Astrocyte (in vitro differentiated cells and primary cell): Measurements from ENCODE around the gene ATG2B. TPM values are rescaled to one million over a fixed set of nuclear protein-coding genes. Genes with fewer than 3 reads are reported as not detected.

Source experiments
- DNase-seq: peaks from one replicate; pipeline ENCODE4 v3.0.0-alpha.2; 2010; ENCODE audit warnings: low read depth
- FAIRE-seq: peaks from 2 replicates; lab custom pipeline; 2011; peaks lifted over from hg19 to GRCh38; lab: Jason Lieb, UNC
- H2AFZ ChIP-seq: 2 replicates; pipeline ENCODE4 v1.6.0; 2012; ENCODE audit warnings: low read depth, low read length, inconsistent platforms
- H3K27ac ChIP-seq: 2 replicates; pipeline ENCODE4 v1.5.1; 2011; ENCODE audit warnings: low read depth, low read length, inconsistent platforms
- H3K27me3 ChIP-seq: 2 replicates; pipeline ENCODE4 v1.6.0; 2011; ENCODE audit warnings: low read length, inconsistent platforms; ENCODE audit not compliant: insufficient read depth
- H3K36me3 ChIP-seq: 2 replicates; pipeline ENCODE4 v1.5.1; 2011; ENCODE audit warnings: low read length, inconsistent platforms; ENCODE audit not compliant: insufficient read depth
- H3K4me1 ChIP-seq: 2 replicates; pipeline ENCODE4 v1.5.1; 2011; ENCODE audit warnings: low read length, inconsistent platforms; ENCODE audit not compliant: insufficient read depth
- H3K4me2 ChIP-seq: 2 replicates; pipeline ENCODE4 v1.6.0; 2012; ENCODE audit warnings: low read length, inconsistent platforms
- H3K4me3 ChIP-seq: 2 replicates; pipeline ENCODE4 v1.5.1; 2011; ENCODE audit warnings: low read depth, mild to moderate bottlenecking, low read length, inconsistent platforms; ENCODE audit not compliant: insufficient read depth
- H3K79me2 ChIP-seq: 2 replicates; pipeline ENCODE4 v1.6.0; 2012; ENCODE audit warnings: mild to moderate bottlenecking, low read length, inconsistent platforms; ENCODE audit not compliant: insufficient read depth
- H3K9ac ChIP-seq: 2 replicates; pipeline ENCODE4 v1.6.0; 2012; ENCODE audit warnings: mild to moderate bottlenecking, low read length, inconsistent platforms
- H3K9me3 ChIP-seq: 2 replicates; pipeline ENCODE4 v1.5.1; 2012; ENCODE audit warnings: low read depth, mild to moderate bottlenecking, low read length, inconsistent platforms; ENCODE audit not compliant: insufficient read depth
- H4K20me1 ChIP-seq: 2 replicates; pipeline ENCODE4 v1.6.0; 2012; ENCODE audit warnings: low read length, inconsistent platforms; ENCODE audit not compliant: insufficient read depth
- H3K27ac Mint-ChIP-seq: one replicate; pipeline ENCODE4 v1.8.0; 2021; ENCODE audit warnings: mild to moderate bottlenecking, mixed read lengths; ENCODE audit not compliant: unreplicated experiment
- H3K27me3 Mint-ChIP-seq: one replicate; pipeline ENCODE4 v1.8.0; 2021; ENCODE audit warnings: low read depth, mixed read lengths; ENCODE audit not compliant: unreplicated experiment
- H3K36me3 Mint-ChIP-seq: one replicate; pipeline ENCODE4 v1.8.0; 2021; ENCODE audit warnings: low read depth, mixed read lengths; ENCODE audit not compliant: unreplicated experiment
- H3K4me1 Mint-ChIP-seq: one replicate; pipeline ENCODE4 v1.8.0; 2021; ENCODE audit warnings: low read depth, mixed read lengths; ENCODE audit not compliant: unreplicated experiment
- H3K4me3 Mint-ChIP-seq: one replicate; pipeline ENCODE4 v1.8.0; 2021; ENCODE audit warnings: mild to moderate bottlenecking, moderate library complexity, mixed read lengths; ENCODE audit not compliant: unreplicated experiment
- H3K9me3 Mint-ChIP-seq: one replicate; pipeline ENCODE4 v1.8.0; 2021; ENCODE audit warnings: mild to moderate bottlenecking, mixed read lengths; ENCODE audit not compliant: unreplicated experiment
- EZH2 ChIP-seq: IDR thresholded peaks from 2 replicates; pipeline ENCODE4 v1.6.1; 2012; ENCODE audit warnings: mild to moderate bottlenecking, low read length, inconsistent platforms; ENCODE audit not compliant: insufficient read depth
- total RNA-seq: library from RNA; stranded (reverse); gene quantifications from 2 replicates; pipeline ENCODE4 v1.2.1, GENCODE V29; 2021
- TF ChIP-seq, protein P1 (sequence below): IDR thresholded peaks from 2 replicates; pipeline ENCODE4 v1.5.1; 2011; ENCODE audit warnings: low read depth, mild to moderate bottlenecking, inconsistent platforms, low read length, moderate library complexity; ENCODE audit not compliant: insufficient read depth

ATG2B gene
- total RNA-seq, 1 donor from 2014 or later, result 14.2 TPM

DNA sequence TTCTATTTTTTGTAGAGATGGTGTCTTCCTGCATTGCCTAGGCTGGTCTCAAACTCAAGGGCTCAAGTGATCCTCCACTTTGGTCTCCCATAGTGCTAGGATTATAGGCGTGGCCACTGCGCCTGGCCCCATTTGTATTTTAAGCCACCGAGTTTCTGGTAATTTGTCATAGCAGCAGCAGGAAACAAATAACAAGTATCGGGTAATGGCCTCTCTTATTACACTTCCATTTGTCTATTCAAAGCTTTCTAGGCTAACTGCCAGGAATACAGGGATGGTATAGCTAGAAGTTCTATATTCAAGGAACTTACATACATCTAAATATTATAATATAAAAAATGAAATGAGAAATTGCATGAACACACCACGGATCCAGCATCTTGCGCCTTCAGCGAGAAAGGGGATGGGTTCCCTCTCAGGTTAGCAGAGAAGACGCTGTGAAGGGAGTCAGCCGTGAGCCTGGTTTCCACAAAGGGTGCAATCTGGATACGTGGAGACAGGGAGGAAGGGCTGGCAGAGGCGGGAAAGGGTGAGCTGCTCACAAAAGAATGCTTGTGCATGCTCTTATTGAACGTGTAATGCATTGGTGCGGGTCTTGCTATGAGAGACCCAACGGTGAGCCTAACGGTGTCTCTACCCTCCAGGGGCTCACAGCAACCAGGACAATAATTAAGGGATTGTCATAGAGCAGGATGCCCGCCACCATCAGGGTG lies 97.6 kb downstream of the ATG2B start:
- DNase-seq (peak; percentile 41), FAIRE-seq (no peak)
- Histone ChIP-seq H3K4me2 (no peak overlapping the region), H3K27ac (no peak overlapping the region), H3K4me3 (no peak overlapping the region), H3K27me3 (peaks cover 3% of the 10 kb centered on the region), H3K4me1 (peaks cover 25% of the 10 kb centered on the region), H4K20me1 (no peaks in the 10 kb centered on the region), H3K79me2 (no peaks in the 10 kb centered on the region), H3K9ac (no peak overlapping the region), H3K9me3 (no peaks in the 10 kb centered on the region), H3K36me3 (no peaks in the 10 kb centered on the region), H2AFZ (no peak overlapping the region)
- Mint-ChIP-seq H3K4me3 (no peak overlapping the region), H3K27me3 (peaks cover 17% of the 10 kb centered on the region), H3K4me1 (peaks cover 15% of the 10 kb centered on the region), H3K9me3 (peaks cover 2% of the 10 kb centered on the region), H3K27ac (no peak overlapping the region), H3K36me3 (peaks cover 3% of the 10 kb centered on the region)
- TF ChIP-seq, protein P1, sequence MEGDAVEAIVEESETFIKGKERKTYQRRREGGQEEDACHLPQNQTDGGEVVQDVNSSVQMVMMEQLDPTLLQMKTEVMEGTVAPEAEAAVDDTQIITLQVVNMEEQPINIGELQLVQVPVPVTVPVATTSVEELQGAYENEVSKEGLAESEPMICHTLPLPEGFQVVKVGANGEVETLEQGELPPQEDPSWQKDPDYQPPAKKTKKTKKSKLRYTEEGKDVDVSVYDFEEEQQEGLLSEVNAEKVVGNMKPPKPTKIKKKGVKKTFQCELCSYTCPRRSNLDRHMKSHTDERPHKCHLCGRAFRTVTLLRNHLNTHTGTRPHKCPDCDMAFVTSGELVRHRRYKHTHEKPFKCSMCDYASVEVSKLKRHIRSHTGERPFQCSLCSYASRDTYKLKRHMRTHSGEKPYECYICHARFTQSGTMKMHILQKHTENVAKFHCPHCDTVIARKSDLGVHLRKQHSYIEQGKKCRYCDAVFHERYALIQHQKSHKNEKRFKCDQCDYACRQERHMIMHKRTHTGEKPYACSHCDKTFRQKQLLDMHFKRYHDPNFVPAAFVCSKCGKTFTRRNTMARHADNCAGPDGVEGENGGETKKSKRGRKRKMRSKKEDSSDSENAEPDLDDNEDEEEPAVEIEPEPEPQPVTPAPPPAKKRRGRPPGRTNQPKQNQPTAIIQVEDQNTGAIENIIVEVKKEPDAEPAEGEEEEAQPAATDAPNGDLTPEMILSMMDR, result no peak
- TF ChIP-seq EZH2, result no peak

DNA sequence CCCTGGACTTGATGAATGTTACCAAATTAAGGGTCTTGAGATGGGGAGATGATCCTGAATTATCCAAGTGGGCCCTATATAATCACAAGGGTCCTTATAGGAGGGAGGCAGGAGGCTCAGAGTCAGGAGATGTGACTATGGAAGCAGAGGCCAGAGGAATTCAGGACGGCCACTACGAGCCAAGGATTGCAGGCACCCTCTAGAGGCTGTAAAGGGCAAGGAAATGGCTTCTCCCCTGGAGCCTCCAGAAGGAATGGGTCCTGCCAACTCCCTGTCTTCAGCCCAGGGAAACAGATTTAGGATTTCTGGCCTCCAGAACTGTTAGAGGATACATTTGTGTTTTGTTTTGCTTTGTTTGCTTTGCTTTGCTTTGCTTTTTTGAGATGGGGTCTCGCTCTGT lies 98.3 kb downstream of the ATG2B start:
- Histone ChIP-seq H3K4me1 (peaks cover 24% of the 10 kb centered on the region), H2AFZ (no peak overlapping the region), H3K36me3 (no peaks in the 10 kb centered on the region), H3K9me3 (no peaks in the 10 kb centered on the region), H3K9ac (no peak overlapping the region), H3K27me3 (peaks cover 4% of the 10 kb centered on the region), H3K79me2 (no peaks in the 10 kb centered on the region), H3K4me3 (no peak overlapping the region), H3K27ac (no peak overlapping the region), H4K20me1 (no peaks in the 10 kb centered on the region), H3K4me2 (no peak overlapping the region)
- DNase-seq (peak; percentile 25), FAIRE-seq (no peak)
- no peak for TF ChIP-seq EZH2
- TF ChIP-seq, protein P1, result peak; percentile 34
- peaks cover 15% of the 10 kb centered on the region for H3K4me1 Mint-ChIP-seq
- peaks cover 2% of the 10 kb centered on the region for H3K9me3 Mint-ChIP-seq
- peaks cover 3% of the 10 kb centered on the region for H3K36me3 Mint-ChIP-seq
- H3K4me3 Mint-ChIP-seq, result no peak overlapping the region
- H3K27me3 Mint-ChIP-seq, result peaks cover 13% of the 10 kb centered on the region
- H3K27ac Mint-ChIP-seq, result no peak overlapping the region

DNA sequence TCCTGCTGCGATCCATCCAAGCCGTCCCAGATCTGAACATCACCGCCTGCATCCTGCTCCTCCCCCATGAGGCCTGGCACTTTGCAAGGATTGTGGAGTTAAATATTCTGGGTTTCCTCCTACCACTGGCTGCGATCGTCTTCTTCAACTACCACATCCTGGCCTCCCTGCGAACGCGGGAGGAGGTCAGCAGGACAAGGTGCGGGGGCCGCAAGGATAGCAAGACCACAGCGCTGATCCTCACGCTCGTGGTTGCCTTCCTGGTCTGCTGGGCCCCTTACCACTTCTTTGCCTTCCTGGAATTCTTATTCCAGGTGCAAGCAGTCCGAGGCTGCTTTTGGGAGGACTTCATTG lies 99.0 kb downstream of the ATG2B start:
- H3K36me3 Mint-ChIP-seq, result peaks cover 3% of the 10 kb centered on the region
- Histone ChIP-seq H3K4me3 (no peak overlapping the region), H2AFZ (no peak overlapping the region), H3K4me1 (peaks cover 18% of the 10 kb centered on the region), H3K79me2 (no peaks in the 10 kb centered on the region), H3K9me3 (no peaks in the 10 kb centered on the region), H4K20me1 (no peaks in the 10 kb centered on the region), H3K36me3 (no peaks in the 10 kb centered on the region), H3K27me3 (peaks cover 4% of the 10 kb centered on the region), H3K4me2 (no peak overlapping the region), H3K27ac (no peak overlapping the region), H3K9ac (no peak overlapping the region)
- DNase-seq (no peak), FAIRE-seq (no peak)
- no peak overlapping the region for H3K27ac Mint-ChIP-seq
- peaks cover 15% of the 10 kb centered on the region for H3K4me1 Mint-ChIP-seq
- TF ChIP-seq EZH2, result no peak
- TF ChIP-seq, protein P1, result no peak
- no peak overlapping the region for H3K4me3 Mint-ChIP-seq
- H3K9me3 Mint-ChIP-seq, result peaks cover 2% of the 10 kb centered on the region
- peaks cover 13% of the 10 kb centered on the region for H3K27me3 Mint-ChIP-seq
